BJ (cell line): ENCODE data around the gene MAP7. TPM values are rescaled to one million over a fixed set of nuclear protein-coding genes. Genes with fewer than 3 reads are reported as not detected.

Source experiments
- CTCF ChIA-PET: fragments of 350-600 bp; formaldehyde crosslinking; extraction: SDS; loops from one replicate; lab custom pipeline; 2021; ENCODE audit warnings: antibody characterized with exemption, inconsistent platforms; lab: Yijun Ruan, JAX
- POLR2A ChIA-PET: fragments of 300-600 bp; sonication (Branson Sonifier 250); formaldehyde crosslinking; extraction: SDS; loops from one replicate; lab custom pipeline; 2021; ENCODE audit warnings: antibody characterized with exemption; lab: Charles Lee
- DNase-seq: peaks from one replicate; pipeline ENCODE4 v3.0.0-alpha.2; 2011; ENCODE audit warnings: low read depth
- H3K27me3 ChIP-seq: 2 replicates; pipeline ENCODE4 v1.6.0; 2011; ENCODE audit warnings: low read length; ENCODE audit not compliant: control insufficient read depth, insufficient read depth
- H3K36me3 ChIP-seq: 2 replicates; pipeline ENCODE4 v1.5.1; 2011; ENCODE audit warnings: low read length; ENCODE audit not compliant: control insufficient read depth, insufficient read depth
- H3K4me3 ChIP-seq: 2 replicates; pipeline ENCODE4 v1.5.1; 2011; ENCODE audit warnings: low read depth, mild to moderate bottlenecking, control low read depth, low read length
- CTCF ChIP-seq: IDR thresholded peaks from 2 replicates; pipeline ENCODE4 v1.5.1; 2011; ENCODE audit warnings: low read depth, mild to moderate bottlenecking, control low read depth, inconsistent platforms, low read length, moderate library complexity; ENCODE audit not compliant: insufficient read depth
- polyA plus RNA-seq: library from polyadenylated mRNA; depleted of rRNA; stranded (reverse); fragments of >200 nt; gene quantifications from 2 replicates; pipeline ENCODE4 v1.2.3, GENCODE V29; 2011

MAP7 gene
- polyA plus RNA-seq, 1 experiment, result 0.45 TPM

GRCh38 chr6:136548582-136549299 is 1.5 kb downstream of the MAP7 start:
- Histone ChIP-seq H3K4me3 (no peak overlapping the region), H3K36me3 (no peaks in the 10 kb centered on the region), H3K27me3 (peaks cover 3% of the 10 kb centered on the region)
- CTCF ChIA-PET, result interaction anchor here (0.6 to 1.7 kb wide), 4 partner anchors 16 to 260 kb away, joined by 3 to 5 read pairs (median 3); no protein-coding TSS in a partner anchor
- DNase-seq, result no peak
- POLR2A ChIA-PET, result no interaction called here
- no peak for TF ChIP-seq CTCF

GRCh38 chr6:136547871-136548270 is 2.4 kb downstream of the MAP7 start:
- peaks cover 3% of the 10 kb centered on the region for H3K27me3 ChIP-seq

GRCh38 chr6:136547336-136547735 is 2.9 kb downstream of the MAP7 start:
- peak; percentile 2 for DNase-seq
- ChIA-PET POLR2A (no interaction called here), CTCF (interaction anchor here (0.6 to 1.3 kb wide), 14 partner anchors 8 to 560 kb away, joined by 3 to 7 read pairs (median 4); no protein-coding TSS in a partner anchor)
- Histone ChIP-seq H3K27me3 (peaks cover 3% of the 10 kb centered on the region), H3K36me3 (no peaks in the 10 kb centered on the region), H3K4me3 (no peak overlapping the region)
- peak; percentile 65 for TF ChIP-seq CTCF

More at GRCh38 chr6:136547871-136548270, 2.4 kb downstream of the MAP7 start:
- no peak for TF ChIP-seq CTCF
- Histone ChIP-seq H3K36me3 (no peaks in the 10 kb centered on the region), H3K4me3 (no peak overlapping the region)
- ChIA-PET POLR2A (no interaction called here), CTCF (interaction anchor here (0.6 to 1.3 kb wide), 9 partner anchors 9 to 305 kb away, joined by 3 to 7 read pairs (median 4); no protein-coding TSS in a partner anchor)
- no peak for DNase-seq

DNA sequence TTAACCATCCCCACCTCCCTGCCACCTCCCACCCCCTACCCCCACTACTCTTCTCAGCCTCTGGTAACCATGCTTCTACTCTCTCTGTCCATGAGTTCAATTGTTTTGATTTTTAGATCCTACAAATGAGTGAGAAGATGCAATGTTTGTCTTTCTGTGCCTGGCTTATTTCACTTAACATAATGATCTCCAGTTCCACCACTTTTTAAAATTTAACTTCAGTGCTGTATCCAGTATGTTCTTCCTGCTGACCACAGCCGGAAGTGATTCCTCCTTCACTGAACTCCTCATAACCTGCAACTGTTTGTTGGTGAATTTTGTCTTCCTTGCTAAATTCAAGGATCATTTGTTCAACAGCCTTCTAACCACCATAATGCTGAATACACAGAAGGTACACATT is 3.9 kb downstream of the MAP7 start:
- DNase-seq, result no peak
- H3K27me3 ChIP-seq, result peaks cover 3% of the 10 kb centered on the region
- ChIA-PET CTCF (interaction anchor here (0.9 kb wide), 1 partner anchor 44 kb away, joined by 4 read pairs; no protein-coding TSS in a partner anchor), POLR2A (no interaction called here)
- no peaks in the 10 kb centered on the region for H3K36me3 ChIP-seq
- TF ChIP-seq CTCF, result no peak
- no peak overlapping the region for H3K4me3 ChIP-seq

DNA sequence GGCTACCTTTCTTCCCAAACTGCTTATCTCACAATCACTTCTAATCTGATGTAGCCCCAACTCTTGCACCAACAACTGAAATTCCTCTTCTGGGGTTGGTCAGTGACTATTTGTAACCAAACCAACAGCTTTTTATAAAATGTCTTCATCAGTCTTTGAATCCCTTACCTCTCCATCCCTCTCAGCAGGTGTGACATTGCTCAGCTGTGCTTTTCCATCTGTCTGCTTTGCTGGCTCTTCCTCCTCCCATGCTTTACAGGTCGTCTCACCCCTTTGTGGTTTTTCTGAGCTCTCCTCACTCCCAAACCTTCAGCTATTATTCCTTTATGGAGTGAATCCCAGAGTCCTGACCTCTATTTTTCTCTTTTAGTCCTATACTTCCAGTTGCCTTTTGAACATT is 5.9 kb downstream of the MAP7 start:
- ChIA-PET CTCF (interaction anchor here (0.8 to 1.5 kb wide), 2 partner anchors 16 to 248 kb away, joined by 4 to 5 read pairs; partner anchors contain the start of gene MAP3K5), POLR2A (no interaction called here)
- TF ChIP-seq CTCF, result no peak
- Histone ChIP-seq H3K27me3 (no peaks in the 10 kb centered on the region), H3K36me3 (no peaks in the 10 kb centered on the region), H3K4me3 (no peak overlapping the region)
- no peak for DNase-seq
